ENCODE measurements around the gene AP2A2.

GRCh38 chr11:942823-943222 lies 17.2 kb downstream of the AP2A2 start:
- TF ChIP-seq BHLHE40 (IDR thresholded peaks at IDR 0.05; ENCODE audit: low read depth, low read length) (no peak), CTCF (conservative IDR thresholded peaks at IDR 0.05; ENCODE audit: low read depth, low read length) (no peak), FOS (IDR thresholded peaks at IDR 0.05; ENCODE audit: low read depth, low read length) (no peak), MAZ (IDR thresholded peaks at IDR 0.05; ENCODE audit: borderline replicate concordance, low read depth, low read length) (no peak), CEBPB (IDR thresholded peaks at IDR 0.05; ENCODE audit: low read depth, low read length) (0 out of 2 replicates have a peak, but pooled peaks have one; percentile 34)

Measured in IMR-90 (cell line).